NCI-H748 (cell line): ENCODE results near the gene NPAS3.

Experiments
- DNase-seq: peaks from one replicate; lab custom pipeline; 2025; ENCODE audit not compliant: unreplicated experiment; lab: John Stamatoyannopoulos, UW

Gene NPAS3

DNA sequence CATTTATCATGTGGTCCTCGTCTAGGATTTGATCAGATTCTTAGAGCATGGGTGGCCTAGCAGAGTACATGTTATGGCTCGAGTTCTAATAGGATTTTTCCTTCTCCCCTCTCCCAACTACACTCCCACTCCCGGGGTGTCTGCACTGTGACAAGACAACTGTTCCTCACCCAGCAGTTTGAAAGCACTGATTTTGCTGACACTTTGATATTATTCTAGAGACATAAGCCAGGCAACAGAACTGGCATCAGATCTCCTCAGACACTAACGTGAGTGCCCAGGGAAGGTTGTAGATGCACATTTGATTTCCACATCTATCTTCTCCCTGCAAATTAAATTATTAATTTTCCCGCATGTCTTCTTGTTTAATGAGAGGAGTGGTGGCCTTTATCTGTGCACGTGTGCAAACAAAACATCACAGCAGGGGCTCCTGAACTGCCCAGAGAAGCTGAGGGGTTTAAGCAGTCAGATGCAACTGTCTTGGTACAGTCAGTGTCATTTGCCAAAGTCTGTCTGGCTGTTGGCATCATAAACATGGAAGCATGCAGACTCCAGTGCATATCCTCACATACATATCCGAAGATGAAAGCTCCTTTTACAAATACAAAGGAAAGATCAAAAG lies 491.8 kb downstream of the NPAS3 start:
- DNase-seq = peak; percentile 56

DNA sequence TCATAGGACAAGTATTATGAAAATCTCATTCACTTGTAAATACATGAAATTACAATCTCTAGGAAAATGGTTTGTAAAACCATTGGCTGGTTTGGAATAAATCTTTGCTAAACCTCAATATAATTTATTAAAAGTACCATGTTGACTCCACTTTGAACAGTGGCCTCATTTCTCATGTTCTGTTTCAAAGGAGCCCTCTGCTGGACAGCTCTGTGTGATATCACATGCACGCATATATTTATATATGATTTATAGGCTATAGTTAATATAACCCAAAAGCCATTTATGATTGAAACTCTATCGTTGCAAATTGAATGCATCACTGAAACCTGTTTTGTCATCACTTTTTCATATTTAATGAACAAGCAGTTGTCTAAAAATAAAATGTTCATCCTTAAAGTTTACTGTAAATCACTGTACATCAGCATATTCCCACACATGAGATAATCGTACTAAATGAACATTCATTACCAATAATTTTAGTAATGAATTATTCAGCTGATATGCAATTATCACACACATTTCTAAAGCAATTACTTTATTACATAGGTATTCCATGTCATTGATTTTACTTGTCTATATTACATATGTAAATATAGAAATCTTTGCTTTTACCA lies 493.8 kb downstream of the NPAS3 start:
- DNase-seq = peak; percentile 57

DNA sequence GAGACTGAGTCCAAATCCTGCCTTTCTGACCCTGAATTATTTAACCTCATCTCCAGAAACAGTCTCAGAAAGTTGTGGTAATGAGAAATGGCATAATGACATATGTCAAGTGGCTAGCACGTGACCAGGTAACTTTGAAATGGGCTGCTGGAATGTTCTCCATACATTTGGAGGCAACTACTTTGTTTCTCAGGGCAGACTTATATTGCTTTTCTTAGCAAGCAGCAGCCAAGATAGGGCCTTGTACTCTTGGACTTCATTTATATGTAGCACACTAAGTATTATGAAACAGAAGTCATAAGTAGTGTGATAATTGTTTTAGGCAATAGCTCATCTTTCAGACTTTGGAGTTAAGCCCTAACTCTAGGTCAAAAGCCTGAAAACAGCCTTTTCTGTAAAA lies 494.7 kb downstream of the NPAS3 start:
- no peak for DNase-seq

DNA sequence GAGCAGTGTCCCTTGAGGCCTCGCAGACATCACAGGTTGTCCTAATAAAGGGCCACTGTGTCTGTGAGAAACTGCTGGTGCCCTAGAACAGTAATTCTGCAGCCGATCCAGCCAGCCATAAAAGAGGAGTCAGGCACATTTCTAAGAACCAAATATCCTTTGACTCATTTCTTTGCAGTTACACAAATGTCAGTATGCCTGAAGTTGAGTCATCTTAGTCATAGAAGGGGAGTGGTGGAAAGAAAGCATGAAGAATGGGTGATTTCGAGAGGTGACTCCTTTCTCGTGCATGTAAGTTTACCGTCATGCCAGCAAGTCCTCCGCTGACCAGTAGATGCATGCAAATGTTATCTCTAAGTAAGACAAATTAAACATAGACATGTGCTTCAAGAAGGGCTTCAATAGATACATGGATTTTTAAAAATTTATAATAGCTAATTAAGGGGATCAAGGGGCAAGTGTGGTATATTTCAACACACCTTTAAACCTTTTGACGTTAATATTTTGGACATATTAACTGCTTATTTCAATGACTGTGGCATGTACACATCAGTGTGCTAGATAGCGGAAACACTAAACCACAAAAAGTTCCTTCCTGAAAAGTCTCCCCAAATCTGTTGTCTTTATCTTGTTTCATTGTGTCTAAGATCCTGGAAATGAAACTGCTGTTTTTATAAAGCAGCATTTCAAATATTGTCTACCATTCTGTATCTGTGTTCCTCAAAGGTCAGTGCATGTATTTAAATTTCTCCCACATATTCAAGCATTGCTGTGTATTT lies 497.4 kb downstream of the NPAS3 start:
- no peak for DNase-seq

DNA sequence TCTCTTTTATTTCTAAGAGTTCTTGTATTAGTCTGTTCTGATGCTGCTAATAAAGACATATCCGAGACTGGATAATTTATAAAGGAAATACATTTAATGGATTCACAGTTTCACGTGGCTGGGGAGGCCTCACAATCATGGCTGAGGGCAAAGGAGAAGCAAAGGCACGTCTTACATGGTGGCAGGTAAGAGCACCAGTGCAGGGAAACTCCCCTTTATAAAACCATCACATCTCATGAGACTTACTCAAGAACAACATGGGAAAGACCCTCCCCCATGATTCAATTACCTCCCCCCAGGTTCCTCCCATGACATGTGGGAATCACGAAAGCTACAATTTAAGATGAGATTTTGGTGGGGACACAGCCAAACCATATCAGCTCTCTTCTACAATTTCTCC lies 503.0 kb downstream of the NPAS3 start:
- no peak for DNase-seq

DNA sequence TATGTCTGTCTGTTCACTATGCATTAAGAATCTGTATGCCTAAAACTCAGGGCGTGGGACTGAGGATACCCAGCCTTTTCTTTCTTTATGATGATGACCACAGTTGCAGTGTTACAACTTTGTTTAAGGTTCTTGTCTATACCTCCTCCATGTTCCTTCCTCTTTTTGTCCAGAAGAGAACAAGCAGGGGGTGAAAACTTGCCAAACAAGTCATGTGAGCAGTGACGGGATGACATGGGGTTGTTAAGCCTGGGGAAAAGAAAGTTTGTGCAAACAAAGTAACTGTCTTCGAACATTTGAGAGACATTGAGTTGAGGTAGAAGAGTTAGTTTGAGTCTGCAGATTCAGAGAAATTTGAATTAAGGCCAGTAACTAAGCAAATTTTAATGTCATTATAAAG lies 505.5 kb downstream of the NPAS3 start:
- DNase-seq = no peak

DNA sequence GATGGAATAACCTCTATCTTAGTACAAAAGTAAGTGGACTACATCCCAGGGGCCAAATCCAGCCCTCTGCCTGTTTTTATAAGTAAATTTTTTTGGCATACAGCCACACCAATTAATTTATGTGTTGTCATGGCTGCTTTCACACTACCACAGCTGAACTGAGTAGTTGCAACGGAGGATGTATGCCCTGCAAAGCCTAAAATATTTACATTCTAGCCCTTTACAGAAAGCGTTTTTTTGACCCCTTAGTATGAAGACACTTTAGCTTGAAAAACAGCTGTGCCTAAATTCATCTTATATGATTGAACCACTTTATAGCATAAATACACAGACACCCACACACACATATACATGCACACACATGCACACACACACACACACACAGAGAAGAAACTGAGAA lies 510.6 kb downstream of the NPAS3 start:
- no peak for DNase-seq

DNA sequence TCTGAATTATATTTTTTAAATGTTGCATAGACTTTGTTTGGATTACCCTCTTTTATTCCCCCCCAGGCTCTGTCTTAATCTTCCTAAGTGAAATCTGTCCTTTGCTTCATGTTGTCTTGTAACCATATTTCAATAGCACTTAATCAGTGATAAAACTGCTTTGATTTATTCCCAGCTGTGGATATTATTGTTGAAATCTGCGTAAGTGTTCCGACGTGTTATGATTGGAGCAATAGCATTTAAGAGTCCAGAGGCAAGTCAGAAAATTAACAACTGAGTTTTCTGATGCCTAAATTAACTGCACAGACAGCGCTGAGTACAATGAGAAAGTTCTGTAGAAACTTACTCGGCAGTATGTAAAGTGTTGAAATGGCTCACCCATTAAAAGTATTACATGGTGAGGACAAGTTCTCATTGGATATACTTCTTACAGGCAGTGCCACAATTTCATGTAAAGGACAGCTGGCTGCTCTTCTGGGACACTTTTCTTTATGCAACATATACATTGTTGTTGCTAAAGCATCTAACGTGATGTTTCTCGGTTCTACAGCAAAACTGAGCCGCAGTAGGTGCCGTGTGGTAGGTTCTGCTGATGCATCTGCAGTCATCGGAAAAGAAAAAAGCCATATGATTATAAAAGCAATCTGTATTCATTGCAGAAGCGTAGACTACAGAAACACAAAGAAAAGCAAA lies 511.2 kb downstream of the NPAS3 start:
- no peak for DNase-seq

DNA sequence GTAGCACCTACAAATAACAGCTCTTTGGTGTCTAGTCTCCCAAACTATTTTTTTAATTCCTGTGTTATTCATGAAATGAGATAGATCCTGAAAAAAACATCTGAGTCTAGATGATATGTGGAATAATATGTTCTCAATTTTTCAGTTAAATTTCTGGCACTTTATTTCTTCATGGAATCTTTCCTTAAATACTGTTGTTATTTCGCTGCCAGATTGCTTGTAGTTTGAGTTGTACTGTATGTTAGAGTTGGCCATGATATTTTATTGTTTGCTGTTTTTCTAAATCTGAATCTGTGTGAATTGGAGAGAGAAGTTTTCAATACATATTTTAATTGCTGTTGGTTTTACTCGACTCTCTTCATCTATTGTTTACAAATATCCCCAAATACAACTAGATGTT lies 511.7 kb downstream of the NPAS3 start:
- DNase-seq = no peak

DNA sequence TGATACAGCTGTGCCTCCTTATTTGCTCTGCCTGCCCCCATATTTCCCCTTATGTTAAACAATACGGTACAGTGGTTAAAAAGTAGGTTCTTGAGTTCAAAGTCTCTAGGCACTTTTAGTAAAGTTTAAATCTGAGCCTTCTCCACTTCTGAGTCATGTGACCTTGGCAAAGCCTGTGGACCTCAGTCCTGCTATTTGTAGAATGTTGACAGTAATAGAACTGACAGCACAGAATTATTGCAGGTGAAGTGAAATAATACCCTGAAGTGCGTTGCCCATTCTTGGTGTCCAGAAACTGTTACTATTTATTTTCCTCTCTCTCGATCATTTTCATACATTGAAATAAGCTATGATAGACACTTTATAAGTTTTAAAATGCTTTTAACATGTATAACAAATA lies 512.5 kb downstream of the NPAS3 start:
- no peak for DNase-seq

DNA sequence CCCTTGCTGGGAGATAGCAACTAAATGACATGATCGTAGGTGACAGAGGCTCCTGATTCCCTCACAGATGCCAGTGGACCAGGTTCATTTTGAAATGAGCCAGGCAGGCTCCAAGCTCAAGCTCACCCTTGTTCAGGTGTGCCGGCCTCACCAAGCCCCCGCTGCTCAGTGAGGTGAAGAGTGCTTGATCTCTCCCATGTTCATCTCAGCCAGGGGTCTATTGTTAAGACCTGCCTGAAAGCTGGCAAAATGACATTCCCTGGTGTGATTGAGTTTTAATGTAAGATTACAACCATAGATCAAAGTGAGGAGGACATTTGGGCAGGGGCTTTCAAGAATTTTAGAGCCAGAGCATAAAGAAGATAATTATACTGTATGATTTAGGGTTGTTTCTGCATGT lies 514.3 kb downstream of the NPAS3 start:
- peak; percentile 62 for DNase-seq

DNA sequence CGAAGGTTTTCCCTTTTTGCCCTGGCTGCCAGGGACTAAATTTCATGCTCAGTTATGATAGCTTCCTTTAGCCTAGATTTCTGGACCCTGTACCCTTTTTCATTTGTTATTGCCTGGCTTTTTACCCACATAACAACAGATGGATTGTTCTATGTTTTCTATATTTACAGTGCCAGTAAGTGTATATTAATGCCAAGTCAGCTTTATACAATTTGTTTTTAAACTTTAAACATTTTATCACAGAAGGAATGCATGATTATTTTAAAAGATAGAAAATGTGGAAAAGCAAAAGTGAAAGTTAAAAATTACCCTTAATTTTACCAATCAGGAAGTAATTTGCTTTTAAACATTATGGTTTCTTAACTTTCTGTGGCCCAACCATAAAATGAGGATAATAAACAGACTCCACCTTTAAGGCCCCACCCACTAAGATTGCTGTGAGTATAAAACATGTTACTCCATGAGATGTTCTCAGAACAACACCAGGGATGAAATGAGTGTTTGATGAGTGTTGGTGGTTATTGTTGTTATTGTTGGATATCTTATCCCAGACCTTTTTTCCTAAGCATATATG lies 515.4 kb downstream of the NPAS3 start:
- DNase-seq = no peak

DNA sequence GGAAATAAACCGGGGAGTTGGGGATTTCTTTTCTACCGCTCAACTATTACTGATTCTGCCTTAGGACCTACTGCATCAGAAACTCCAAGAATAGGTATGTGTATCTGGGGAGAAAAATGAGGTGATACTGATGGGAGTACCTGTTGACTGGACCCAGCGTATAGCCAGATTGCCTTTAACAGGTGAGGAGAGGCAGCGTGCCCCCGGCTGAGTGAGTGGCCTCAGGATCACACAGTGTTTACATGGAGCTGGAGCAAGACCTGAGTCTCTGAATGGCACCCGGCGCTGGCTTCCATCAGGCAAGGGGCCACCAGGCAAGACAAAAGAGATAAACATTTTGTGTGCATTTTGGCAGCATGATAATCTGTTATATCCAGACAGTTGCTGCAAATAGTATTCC lies 516.0 kb downstream of the NPAS3 start:
- DNase-seq = peak; percentile 42

DNA sequence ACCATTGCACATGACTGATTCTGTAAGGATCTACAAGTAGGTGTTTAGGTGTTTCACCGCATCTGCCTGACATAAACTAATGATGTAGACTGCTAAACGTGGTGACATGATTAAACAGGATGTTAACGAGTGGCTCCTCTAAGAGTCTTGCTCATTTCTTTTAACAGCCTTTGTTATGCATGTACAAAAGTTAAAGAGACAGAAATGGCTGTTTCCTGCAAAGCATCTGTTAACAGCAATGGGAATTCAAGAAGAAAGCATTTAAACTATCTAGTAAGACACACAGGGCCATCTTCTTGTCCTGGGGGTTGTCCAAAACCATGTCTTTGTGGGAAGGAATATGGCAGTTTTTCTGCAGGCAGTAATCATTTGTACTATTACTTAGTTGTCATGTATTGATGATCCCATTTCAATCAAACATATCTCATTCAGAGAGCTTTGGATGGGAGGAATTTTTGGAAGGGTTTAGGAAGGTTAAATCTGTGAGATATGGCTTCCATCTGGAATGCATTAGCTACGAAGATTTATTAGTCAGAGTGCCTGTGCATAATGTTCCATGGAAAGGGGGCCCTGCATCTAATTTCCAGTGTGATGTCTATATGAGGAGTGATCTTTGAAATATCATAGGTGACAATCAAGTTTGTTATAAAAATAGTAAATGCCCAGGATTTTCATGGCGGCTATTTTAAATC lies 517.1 kb downstream of the NPAS3 start:
- DNase-seq = no peak

DNA sequence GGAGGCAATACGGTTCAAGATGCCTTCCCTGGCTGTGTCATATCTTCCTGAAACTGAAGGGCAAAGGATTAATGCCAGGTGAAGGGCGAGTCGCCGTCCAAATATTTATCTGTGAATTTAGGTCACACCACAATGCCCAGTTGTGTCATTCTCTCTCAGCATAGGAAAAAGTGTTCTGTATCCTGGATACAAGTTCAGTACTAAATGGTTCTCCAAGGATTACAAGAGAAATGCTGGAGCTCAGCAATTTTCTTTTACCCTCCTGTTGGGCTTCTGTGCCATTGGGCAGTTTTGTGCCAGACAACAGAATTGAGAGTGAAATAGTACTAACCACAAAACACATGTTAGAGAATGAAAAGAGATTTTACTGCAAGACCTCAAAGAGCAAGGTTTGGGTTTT lies 518.3 kb downstream of the NPAS3 start:
- DNase-seq = no peak

DNA sequence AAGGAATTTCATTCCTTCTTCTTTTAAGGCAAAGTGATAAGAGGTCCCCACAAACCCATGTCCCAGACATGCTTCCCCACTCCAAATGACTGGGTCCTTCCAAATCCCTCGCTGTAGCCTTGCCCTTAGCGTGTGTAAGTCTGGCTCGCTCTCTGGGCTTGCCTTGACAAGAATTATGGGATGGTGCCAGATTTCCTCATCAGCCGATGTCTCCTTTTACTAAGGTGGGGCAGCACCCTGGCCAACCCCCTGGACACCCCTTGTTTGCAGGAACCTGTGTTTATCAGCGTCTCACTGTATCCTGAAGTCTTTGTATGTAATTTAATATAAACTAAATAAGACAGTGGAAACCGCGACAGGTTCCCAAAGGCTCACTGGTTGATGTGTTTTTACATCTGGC lies 518.9 kb downstream of the NPAS3 start:
- DNase-seq = no peak

DNA sequence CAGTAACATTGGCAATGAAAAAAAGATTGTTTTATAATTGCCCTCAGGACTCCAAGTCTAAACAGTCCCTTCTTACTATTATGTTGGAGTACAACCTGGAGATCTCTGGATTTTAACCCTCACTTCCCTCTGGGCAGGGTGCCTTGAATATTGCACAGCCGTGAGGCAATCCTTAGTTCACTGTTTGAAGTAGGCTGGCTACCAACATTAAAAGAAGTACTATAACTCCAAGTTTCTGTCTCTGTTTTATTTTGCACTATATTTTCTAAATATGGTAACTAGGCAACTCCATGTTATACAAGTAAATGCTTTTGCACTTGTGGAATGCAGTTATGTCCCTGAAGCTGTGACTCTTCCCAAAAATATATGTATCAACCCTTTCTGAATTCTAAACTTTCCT lies 521.5 kb downstream of the NPAS3 start:
- no peak for DNase-seq

DNA sequence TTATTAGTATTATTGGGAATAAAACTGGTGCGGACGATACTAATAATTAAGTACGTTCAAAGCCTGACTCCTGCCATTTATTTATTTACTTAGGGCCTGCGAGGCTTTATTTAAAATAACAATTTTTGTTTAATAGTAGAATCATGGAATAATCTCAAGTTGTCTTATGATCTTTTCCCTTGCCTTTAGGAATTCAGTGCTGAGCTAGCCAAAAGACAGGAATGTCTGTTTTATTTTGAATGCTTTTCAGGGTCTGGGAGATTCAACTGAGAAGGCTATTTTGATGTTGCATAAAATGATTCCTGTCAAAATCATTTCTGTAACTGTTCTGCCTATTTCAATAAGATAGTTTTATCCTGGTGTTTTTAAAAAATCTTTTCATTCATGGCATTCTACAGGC lies 522.4 kb downstream of the NPAS3 start:
- no peak for DNase-seq

DNA sequence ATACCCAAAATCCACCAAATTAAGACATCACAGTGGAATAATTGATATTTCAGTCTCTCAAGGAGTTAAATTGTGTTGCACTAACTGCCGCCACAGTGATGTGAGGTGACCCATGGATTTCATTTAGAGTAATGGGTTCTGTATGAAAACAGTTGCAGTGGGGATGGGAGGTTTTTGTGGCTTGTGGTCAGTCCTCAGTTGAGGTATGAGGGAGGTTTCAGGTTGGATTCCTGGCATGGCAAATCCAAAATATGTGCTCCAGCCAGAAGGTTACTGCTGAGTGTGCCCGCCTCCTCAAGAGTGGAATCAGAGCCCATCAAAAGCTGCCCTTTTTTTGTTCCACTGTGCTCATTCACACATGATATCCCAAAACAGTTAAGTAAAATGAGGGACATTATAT lies 525.1 kb downstream of the NPAS3 start:
- DNase-seq = no peak

DNA sequence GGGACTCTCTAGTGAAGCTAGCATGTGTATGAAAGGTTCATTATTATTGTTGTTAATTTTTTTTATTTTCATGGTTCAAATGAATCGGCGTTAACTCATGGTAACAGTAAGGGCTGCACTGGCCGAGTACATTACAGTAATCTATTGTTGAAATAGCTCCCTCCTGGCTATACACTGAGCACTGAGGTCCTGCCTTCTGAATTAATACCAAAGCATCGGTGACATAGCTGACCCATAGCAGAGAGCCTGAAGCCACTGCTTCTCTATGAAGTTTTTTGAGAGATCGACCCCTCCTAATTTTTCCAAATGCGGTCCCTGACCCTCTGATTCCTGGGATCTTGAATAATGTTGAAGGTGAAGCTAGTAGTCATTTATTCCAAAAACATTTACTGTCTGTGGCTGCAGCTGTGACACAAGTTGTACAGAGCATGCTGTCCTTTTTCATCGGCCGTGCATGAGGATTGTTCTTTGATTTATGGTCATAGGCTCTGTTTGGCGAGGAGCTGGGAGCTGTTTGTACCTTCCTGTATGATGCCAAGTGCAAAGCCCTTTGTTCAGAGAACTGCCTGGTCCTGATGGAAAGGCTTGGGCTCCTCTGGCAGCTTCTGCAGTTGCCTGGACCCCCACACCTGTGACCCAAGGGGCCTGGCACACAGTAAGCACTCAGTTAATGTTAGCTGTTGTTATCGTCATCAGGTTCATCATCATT lies 525.7 kb downstream of the NPAS3 start:
- DNase-seq = peak; percentile 16
